ENCODE results near the gene UBE2R2.

The UBE2R2 gene

GRCh38 chr9:33881635-33882034 lies 64.7 kb downstream of the UBE2R2 start:
- no peak for DNase-seq

- DNase-seq: peak in 5 of 56 donors; percentile 3 to 34 (median 13)
These were observed 68.1 kb downstream of the UBE2R2 start for GRCh38 chr9:33884856-33885701.

- DNase-seq: no peak
These were observed 69.0 kb downstream of the UBE2R2 start for GRCh38 chr9:33885948-33886347.

DNA sequence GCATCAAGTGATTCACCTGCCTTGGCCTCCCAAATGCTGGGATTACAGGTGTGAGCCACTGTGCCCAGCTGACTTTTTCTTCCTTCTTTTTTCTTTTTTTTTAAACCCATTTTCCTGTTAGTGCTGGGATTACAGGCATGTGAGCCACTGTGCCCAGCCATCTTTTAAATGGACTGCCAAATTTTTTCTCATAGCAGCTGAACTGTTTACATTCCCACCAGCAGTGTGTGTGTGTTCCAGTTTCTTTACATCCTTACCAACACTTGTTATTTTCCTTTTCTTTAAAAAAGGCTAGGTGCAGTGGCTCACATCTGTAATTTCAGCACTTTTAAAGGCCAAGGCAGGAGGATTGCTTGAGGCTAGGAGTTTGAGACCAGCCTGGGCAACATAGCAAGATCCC lies 76.9 kb downstream of the UBE2R2 start:
- DNase-seq: no peak

DNA sequence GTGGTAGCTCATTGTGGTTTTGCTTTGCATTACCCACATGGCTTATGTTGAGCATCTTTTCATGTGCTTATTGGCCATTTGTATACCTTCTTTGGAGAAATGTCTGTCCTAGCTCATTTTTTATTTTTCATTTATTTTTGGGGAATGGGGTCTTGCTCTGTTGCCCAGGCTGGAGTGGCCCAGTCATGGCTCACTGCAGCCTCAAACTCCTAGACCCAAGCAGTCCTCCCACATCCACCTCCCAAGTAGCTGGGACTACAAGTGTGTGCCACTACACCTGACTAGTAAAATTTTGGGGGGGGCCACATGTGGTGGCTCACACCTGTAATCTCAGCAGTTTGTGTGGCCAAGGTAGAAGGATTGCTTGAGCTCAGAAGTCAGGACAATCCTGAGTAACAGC lies 77.4 kb downstream of the UBE2R2 start:
- DNase-seq: no peak

DNA sequence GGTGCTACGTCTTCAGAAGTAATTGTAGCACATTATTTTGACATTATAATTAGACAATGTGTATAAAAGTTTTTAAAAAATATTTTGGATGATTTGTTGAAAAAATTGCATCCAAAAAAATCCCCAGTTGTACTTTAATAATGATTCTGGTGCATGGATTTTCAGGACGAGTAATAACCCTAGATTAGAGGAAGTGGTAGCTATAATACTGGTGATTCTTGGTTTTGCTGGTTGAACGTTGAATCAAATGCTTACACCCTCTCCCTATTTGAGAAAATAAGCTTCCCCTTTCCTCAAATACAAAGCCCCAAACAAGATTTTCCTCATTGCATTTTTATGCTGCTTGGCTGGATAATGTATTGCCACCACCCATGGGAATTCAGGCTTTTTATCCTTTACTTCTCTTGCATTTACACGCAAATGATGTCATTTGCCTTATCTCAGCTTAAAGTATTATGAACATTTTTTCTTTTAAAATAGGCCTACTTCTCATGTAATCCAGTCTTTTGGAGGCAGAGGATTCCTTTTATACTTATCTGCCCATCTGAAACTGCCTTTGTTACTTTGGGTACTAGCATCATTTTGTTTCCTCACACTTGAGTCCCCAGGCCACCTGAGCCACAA lies 86.3 kb downstream of the UBE2R2 start:
- no peak for DNase-seq

DNA sequence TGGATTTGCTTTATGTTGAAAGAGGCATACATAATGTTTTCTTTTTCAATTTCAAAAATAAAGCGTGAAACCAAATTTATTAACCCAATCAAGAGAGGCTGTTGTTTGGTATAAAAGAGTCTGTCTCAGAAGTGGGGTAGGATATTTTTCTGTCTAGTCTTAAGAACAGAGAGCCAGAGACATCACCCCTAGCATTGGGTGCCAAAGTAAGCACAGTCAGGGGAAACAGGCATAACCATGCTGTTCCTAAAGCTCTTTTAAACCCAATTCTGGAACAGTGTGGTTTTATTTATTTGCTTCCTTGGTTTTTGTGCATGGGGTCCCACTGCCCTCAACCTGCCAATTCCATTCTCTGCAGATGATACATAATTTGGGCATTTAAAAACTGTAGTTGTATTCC lies 88.2 kb downstream of the UBE2R2 start:
- DNase-seq: no peak

DNA sequence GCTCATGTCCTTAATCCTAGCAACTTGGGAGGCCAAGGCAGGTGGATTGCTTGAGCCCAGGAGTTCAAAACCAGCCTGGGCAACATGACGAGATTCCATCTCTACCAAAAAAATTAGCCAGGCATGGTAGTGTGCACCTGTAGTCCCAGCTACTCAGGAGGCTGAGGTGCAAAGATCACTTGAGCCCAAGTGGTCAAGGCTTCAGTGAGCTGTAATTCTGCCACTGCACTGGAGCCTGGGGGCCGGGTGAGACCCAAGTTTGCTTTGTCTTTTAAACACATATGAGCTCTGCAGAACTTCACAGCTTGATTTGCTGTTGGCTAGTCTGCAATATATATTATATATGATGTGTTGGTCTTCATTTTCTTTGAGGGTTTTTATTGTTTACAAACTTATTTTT lies 89.8 kb downstream of the UBE2R2 start:
- DNase-seq: no peak

GRCh38 chr9:33907347-33907746 lies 90.4 kb downstream of the UBE2R2 start:
- DNase-seq: no peak

DNA sequence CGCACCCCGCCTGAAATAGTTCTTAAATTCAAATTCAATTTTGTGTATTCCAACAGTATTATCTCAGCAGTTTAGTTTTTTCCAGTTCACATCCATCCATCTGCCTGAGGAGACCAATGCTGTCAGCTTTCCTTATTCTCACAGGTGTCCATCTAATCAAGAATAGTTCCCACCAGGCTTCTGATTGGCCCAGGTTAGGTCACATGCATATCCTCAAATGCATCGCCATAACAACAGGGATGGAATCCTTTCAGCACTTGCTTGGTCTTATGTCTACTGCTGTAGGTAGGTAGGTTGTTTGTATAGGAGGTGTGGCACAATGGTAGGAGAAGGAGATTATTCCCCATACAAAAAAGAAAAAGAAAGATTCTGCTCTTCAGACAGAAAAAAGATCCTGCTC lies 91.2 kb downstream of the UBE2R2 start:
- no peak for DNase-seq

- DNase-seq: no peak
These were observed 91.8 kb downstream of the UBE2R2 start for GRCh38 chr9:33908749-33909148.

GRCh38 chr9:33913541-33913940 lies 96.6 kb downstream of the UBE2R2 start:
- no peak for DNase-seq

GRCh38 chr9:33914887-33915628 lies 98.1 kb downstream of the UBE2R2 start:
- no peak for DNase-seq

DNA sequence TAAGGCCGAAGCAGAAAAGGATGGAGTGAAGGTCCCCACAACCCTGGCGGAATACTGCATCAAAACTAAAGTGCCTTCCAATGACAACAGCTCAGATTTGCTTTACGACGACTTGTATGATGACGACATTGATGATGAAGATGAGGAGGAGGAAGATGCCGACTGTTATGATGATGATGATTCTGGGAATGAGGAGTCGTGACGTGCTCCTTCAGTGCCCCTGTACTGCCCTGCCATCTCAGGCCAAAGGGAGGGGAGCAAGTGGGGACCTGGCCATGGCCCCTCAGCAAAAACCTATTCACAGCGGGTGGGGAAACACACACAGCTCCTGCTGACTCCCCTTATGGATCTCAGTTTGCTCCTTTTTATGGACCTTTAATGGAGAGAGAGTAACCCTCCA lies 100.1 kb downstream of the UBE2R2 start:
- peak in 1 of 56 donors; percentile 12 for DNase-seq

DNA sequence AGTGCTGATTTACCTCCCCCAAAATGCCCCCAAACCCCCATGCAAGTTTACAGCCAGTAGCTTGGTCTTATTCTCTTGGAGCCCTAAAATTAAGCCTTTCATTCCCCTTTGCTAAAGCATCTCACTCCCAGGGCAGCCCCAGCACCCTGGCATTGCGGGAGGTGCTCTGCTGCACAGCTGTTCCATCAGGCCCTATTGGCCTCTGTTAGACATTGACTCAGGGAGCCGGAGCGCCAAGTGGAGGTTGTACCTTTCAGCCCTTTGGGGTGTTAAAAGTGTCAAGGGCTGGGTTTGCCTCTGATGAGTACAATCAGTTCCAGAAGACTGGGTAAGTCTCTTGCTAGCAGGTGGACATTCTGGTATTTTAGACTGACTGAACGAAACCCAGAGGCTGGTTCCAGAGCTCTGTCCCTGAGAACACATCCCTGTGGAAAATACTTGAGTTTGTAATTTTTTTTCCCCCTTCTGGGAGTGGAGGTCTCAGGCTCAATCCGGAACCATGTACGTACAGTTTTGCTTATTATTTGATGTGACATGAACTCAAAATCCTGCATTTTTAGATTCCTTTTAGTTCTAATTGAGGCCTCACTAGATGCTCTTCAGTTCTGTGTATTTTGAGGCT lies 102.4 kb downstream of the UBE2R2 start:
- DNase-seq: no peak

- DNase-seq: no peak
These were observed 105.3 kb downstream of the UBE2R2 start for GRCh38 chr9:33921967-33922895.

GRCh38 chr9:33923079-33923478 lies 106.1 kb downstream of the UBE2R2 start:
- DNase-seq: no peak

GRCh38 chr9:33923998-33924701 lies 107.2 kb downstream of the UBE2R2 start:
- DNase-seq: no peak

GRCh38 chr9:33924978-33925797 lies 108.2 kb downstream of the UBE2R2 start:
- peak in 45 of 56 donors; percentile 4 to 81 (median 37) for DNase-seq
